ENCODE results near the gene CCDC51.

The CCDC51 gene

DNA sequence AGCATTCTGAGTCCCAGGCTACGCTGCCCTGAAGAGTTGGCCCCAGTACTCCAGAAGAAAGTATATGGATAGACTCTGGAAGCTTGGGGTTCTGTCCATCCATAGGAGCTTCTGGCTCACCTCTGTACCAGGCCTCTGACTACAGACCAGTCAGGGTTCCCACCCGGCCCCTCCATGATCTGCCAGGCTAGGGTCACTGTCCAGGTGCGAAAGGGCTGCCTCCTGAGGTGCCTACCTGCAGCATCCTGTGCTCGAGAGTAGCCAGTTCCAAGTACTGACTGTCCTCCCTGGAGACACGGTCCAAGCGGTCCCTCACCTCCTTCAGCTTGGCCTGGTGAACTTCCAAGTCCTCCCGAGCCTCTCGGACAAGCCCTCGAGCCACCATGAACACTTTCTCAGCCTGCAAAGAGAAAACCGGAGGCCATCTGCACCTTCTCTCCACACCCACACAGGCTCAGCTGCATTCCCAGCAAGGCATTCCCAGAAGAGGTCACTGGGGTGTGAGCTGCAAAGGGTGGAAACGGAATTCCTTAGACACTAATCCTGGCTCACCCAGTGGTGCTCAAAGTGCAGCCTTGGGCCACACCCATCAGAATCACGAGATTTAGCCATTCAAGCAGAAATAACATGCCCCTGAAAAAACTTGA lies 6.3 kb downstream of the CCDC51 start:
- H3K9me3 Mint-ChIP-seq = no peaks in the 10 kb centered on the region
- H3K4me1 Mint-ChIP-seq (ENCODE audit: low read depth) = peaks cover 25% of the 10 kb centered on the region
- H3K27ac Mint-ChIP-seq = no peak overlapping the region
- no peak for DNase-seq
- no peaks in the 10 kb centered on the region for H3K27me3 Mint-ChIP-seq
- peaks cover 46% of the 10 kb centered on the region for H3K36me3 Mint-ChIP-seq (ENCODE audit: low read depth)
- no peak overlapping the region for H3K4me3 Mint-ChIP-seq

DNA sequence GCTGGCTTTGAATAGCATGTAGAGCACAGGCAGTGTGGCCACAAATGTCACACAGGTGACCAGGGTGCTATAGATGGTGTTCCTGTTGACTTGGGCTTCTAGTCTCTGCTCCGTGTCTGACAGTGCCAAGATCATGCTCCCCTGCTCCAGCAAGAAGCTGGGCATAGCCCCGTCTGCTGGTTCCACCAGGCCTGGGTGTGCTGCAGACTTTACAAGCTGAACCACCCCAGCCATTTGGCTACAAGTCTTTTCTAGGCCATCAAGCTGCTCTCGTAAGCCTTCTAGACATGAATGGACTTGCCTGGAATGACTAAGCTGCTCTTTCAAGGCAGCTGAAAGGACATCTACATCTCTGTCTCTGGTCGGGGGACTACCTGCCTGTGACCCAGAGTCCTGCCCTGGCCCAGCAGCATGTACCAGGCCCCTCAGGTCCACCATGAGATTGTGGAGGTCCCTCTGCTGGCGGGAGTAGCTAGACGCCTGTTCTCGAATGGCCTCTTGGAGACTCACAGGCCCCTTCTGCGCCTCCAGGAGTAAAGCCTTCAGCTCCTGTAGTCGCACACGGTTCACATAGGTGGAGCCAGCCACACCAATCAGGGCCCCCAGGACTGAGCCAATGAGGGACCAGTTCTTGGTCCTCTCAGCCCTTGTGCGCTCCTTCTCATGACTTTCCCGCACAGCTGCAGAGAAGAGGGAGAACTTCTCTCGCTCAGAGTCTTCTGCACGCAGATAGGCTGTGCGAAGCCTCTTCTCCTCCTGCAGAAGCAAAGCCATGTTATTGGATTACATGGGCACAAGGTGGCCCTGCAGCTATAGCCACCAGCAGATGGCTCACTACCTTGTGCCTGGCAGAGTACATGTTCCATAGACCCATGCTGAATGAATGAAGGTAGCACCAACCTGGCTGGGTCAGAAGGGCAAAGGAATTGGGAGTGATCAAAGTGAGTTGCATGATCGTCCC lies 7.2 kb downstream of the CCDC51 start:
- Mint-ChIP-seq H3K9me3 (no peaks in the 10 kb centered on the region), H3K4me3 (no peak overlapping the region), H3K4me1 (ENCODE audit: low read depth) (peaks cover 20% of the 10 kb centered on the region), H3K27me3 (peaks cover 6% of the 10 kb centered on the region), H3K36me3 (ENCODE audit: low read depth) (peaks cover 46% of the 10 kb centered on the region), H3K27ac (no peak overlapping the region)
- DNase-seq = no peak

DNA sequence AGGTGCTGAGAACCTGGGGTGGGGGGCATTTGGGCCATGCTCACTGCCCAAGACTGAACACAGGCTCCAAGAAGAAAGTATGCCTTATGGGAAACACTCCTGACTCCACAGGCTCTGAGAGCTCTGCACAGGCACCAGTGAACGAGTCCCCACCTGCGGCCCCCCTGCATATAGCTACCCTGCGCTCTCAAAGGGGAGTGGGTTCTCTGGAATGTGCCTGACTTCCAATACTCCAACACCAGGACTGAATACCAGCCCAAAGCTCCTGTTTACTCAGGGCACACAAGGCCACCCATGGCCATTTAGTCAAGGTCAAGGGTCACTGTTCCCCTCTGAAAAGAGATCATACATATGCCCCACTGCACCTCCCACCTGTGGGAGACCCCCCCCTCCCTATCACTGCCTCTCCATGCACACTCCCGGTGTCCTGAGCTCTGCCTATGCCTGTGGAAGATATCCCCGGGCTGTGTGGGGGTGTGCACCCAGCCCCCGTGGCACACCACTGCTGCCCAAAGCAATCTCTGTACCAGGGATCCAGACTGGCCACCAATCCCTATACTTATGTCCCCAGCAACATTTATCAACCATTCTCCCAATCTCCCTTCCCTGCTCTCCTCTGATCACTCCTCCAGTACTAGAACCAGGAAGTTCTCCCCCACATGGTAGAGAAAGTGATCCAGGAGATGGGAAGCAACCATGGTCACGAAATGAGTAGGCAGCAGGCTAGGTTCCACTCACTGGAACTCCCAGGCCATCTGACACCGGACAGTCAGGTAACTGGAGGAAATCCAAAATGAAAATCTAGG lies 8.5 kb downstream of the CCDC51 start:
- no peaks in the 10 kb centered on the region for H3K9me3 Mint-ChIP-seq

DNA sequence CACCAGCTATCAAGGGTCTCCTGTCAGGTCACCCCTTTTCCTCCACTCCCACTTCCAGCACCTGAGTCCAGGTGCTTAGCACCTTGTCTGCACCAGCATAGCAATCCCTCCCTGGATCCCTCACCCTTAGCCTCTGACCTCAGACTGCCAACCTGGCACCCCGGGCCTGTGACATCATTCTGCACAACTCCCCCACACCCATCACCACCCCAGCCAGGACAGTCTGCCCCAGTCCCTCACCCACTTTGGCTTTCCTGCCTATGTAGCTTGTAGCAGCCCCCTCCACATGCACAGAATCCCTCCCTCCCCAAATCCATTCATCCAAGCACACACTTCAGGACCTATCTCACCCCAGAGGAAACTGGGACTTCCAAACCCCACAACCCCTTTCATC lies 9.2 kb downstream of the CCDC51 start:
- H3K4me1 Mint-ChIP-seq (ENCODE audit: low read depth) = peaks cover 19% of the 10 kb centered on the region
- H3K27ac Mint-ChIP-seq = peak overlapping the region; percentile 19
- peaks cover 46% of the 10 kb centered on the region for H3K36me3 Mint-ChIP-seq (ENCODE audit: low read depth)
- no peak for DNase-seq
- H3K9me3 Mint-ChIP-seq = no peaks in the 10 kb centered on the region
- peak overlapping the region; percentile 72 for H3K4me3 Mint-ChIP-seq
- H3K27me3 Mint-ChIP-seq = peaks cover 6% of the 10 kb centered on the region

More for the DNA sequence above, 8.5 kb downstream of the CCDC51 start:
- peaks cover 6% of the 10 kb centered on the region for H3K27me3 Mint-ChIP-seq
- peak overlapping the region; percentile 37 for H3K4me3 Mint-ChIP-seq
- DNase-seq = no peak
- peak overlapping the region; percentile 19 for H3K27ac Mint-ChIP-seq
- H3K4me1 Mint-ChIP-seq (ENCODE audit: low read depth) = peaks cover 19% of the 10 kb centered on the region
- H3K36me3 Mint-ChIP-seq (ENCODE audit: low read depth) = peaks cover 46% of the 10 kb centered on the region

DNA sequence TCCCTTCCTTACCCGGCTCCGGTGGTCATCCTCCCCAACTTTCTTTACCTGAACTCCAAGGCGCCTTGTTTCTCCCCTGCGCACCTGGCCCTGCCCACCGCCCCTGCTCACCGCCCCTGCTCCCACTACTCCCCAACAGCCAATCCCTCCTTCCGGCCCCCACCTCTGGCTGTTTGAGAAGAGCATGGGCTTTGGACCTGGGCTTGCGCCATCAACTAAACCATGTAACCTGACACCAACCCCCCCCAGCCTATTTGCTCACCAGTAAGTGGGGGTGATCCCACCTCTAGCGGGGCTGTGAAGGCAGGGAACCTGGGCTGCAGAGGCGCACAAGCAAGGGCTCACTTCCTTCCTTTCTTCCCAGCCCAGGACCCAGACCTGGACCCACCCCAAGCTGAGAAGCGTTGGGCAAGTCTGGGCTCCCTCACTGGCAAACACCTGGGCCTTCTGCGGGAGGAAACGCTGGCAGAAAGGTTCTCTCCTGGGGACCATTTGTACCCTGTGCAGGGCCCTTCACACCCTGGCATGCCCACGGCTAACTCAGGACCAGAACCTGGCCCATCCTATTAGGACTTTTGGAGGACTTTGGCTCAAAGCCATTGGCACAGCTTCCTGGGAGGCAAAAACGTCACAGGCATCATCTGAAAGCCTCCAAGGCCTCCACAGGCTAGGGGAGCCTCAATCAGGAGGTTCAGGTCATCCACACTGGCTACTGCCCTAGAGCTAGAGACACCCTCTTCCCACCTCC lies 9.8 kb downstream of the CCDC51 start, which contains the start of gene PLXNB1:
PLXNB1 (minus strand) TSS at position 127 of the 748 bp plus-strand sequence. CDS start 5,475 bp downstream, outside the sequence.
- DNase-seq = no peak
- Mint-ChIP-seq H3K4me3 (peak within 1 kb of the TSS; percentile 72), H3K4me1 (ENCODE audit: low read depth) (peaks cover 16% of the 10 kb centered on the region), H3K27ac (peak within 1 kb of the TSS; percentile 71), H3K36me3 (ENCODE audit: low read depth) (peaks cover 44% of the 10 kb centered on the region), H3K27me3 (peaks cover 6% of the 10 kb centered on the region), H3K9me3 (no peaks in the 10 kb centered on the region)

DNA sequence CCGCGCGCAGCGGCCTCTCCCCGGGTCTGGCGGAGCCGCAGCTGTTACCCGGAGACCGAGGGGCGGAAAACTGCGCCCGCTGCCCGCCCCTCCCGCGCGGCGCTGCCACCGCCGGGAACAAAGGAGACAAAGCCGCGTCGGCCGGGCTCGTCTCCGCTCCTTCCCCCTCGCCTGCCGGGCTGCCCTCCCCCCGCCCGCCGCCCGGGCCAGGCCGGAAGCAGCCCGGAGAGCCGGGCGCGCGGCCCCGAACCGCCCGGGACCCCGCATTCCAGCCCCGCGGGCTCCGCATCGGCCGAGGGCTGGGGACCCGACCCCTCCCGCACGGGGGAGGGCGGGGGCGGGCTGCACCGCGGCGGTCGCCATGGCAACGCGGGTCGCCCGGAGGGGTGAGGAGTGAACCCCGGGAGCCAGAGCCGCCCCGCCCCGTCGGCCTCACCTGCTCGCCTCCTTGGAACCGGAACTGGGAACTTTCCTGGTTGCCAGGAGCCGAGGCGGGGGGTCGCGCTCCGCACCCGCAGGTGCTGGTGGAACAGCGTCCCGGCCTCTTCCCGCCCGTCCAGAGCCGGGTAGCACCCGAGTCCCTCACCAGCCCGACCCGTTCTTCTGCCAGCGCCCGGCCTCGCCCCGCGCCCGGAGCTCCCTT lies 10.5 kb downstream of the CCDC51 start:
- Mint-ChIP-seq H3K36me3 (ENCODE audit: low read depth) (peaks cover 40% of the 10 kb centered on the region), H3K9me3 (no peaks in the 10 kb centered on the region), H3K27me3 (peaks cover 6% of the 10 kb centered on the region), H3K27ac (no peak overlapping the region), H3K4me3 (peak overlapping the region; percentile 72), H3K4me1 (ENCODE audit: low read depth) (peaks cover 11% of the 10 kb centered on the region)
- DNase-seq = peak; percentile 77

DNA sequence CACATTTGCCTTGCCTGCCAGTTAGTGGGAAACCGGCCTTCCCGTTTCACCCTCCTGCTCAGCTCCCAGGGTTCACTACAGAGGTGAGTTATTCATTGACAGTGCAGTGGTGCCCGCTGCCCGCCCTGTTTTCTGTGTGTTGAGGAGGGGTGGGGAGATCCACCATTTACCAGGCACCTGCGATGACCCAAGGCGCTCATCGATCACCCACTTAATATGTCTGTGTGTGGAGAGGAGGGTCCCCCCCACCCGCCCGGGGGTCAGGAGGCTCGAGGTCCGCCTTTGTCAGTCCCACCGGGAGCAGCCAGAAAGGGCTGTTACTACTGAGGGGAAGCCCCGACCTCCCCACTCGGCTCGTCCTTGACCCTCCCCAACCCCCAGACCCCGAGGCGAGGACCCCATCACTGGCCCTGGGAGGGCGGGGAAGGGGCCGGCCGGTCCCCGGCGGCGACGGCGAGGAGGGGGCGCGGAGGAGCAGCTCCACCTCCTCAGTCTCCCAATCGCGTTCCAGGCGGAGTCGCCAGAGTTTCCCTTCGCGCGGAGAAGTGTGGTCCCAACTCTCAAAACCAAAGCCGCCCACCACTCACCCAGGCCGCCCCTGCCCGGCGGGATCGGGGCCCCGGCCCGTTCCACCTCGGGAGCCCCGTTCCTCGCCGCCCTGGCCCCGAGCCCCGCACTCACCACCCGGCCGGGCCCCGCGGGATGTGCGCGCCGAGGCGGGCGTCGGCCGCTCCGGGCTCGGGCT lies 11.2 kb downstream of the CCDC51 start:
- Mint-ChIP-seq H3K4me1 (ENCODE audit: low read depth) (peaks cover 8% of the 10 kb centered on the region), H3K27me3 (peaks cover 6% of the 10 kb centered on the region), H3K27ac (no peak overlapping the region), H3K4me3 (peak overlapping the region; percentile 32), H3K9me3 (no peaks in the 10 kb centered on the region), H3K36me3 (ENCODE audit: low read depth) (peaks cover 33% of the 10 kb centered on the region)
- no peak for DNase-seq

DNA sequence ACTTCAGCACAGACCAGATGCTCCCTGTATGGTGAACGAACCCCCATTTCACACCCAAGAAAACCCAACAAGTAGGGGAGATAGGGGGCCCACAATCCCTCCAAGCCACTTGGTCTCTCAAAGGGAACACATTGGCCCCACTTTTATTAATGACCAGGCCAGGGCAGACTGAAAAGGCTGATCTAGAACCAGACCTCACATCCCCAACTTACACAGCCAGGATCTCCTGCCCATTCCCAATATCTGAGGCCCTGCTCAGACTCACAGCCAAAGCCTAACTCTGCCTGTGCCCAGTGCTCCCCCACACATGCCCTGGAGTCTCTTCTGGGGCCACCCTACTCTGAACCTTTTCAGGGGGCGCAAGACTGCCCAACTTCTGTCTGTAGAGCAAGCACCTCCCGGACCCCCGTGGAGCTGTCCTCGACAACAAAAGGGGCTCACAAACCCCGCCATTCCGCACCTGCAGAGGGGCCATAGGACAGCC lies 11.8 kb downstream of the CCDC51 start:
- H3K4me1 Mint-ChIP-seq (ENCODE audit: low read depth) = peaks cover 8% of the 10 kb centered on the region
- peaks cover 6% of the 10 kb centered on the region for H3K27me3 Mint-ChIP-seq
- no peak for DNase-seq
- H3K27ac Mint-ChIP-seq = no peak overlapping the region
- peak overlapping the region; percentile 32 for H3K4me3 Mint-ChIP-seq
- H3K36me3 Mint-ChIP-seq (ENCODE audit: low read depth) = peaks cover 26% of the 10 kb centered on the region
- no peaks in the 10 kb centered on the region for H3K9me3 Mint-ChIP-seq

DNA sequence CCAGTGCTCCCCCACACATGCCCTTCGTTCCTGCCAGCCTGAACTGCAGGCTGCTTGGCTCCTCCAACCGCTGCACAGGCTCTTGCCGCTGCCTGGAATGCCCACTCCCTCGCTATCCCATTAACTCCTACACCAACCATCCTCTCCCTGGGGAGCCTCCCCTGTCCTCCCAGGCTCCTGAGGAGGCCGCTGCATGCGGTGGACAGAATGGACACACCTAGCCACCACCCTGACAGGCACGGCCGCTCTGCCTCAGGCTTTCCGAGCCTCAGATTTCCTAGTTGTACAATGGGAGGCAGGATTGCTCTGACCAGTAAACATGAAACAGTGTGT lies 12.3 kb downstream of the CCDC51 start:
- peaks cover 6% of the 10 kb centered on the region for H3K27me3 Mint-ChIP-seq
- no peak overlapping the region for H3K4me3 Mint-ChIP-seq

DNA sequence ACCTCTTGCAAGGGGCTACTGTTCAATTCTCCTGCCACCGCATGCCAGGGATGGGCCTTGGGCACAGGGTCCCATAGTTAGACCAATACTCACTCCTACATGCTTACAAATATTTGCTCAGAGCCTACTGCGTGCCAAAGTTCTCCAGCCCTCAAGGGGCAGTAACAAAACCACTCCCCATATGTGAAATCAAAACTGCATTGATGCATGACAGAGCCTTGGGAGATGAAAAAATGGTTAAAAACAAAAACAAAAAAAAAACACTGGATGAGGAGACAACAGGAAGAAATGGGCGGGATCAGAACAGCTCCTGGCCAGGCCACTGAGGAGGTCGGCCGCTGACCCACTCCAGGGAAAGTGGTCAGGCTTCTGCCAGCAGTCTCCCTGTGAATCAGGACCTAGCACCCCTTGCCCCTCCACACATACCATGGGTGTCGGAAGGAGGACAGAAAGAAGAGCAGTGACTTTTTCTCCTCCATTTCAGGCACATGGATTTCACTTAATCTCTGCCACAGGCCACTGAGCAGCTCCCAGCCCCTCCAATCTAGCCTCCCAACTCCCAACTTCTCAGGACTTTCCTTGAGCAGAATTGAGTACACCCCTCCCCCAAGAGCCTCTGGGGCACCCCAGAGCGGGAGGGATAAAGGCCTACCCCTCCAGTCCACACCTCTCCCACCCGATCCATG lies 12.8 kb downstream of the CCDC51 start:
- no peak overlapping the region for H3K27ac Mint-ChIP-seq
- H3K9me3 Mint-ChIP-seq = no peaks in the 10 kb centered on the region
- H3K4me3 Mint-ChIP-seq = no peak overlapping the region
- H3K27me3 Mint-ChIP-seq = peaks cover 6% of the 10 kb centered on the region
- peaks cover 8% of the 10 kb centered on the region for H3K4me1 Mint-ChIP-seq (ENCODE audit: low read depth)
- no peak for DNase-seq
- H3K36me3 Mint-ChIP-seq (ENCODE audit: low read depth) = peaks cover 16% of the 10 kb centered on the region

More for the DNA sequence above, 12.3 kb downstream of the CCDC51 start:
- Mint-ChIP-seq H3K4me1 (ENCODE audit: low read depth) (peaks cover 8% of the 10 kb centered on the region), H3K27ac (no peak overlapping the region), H3K36me3 (ENCODE audit: low read depth) (peaks cover 21% of the 10 kb centered on the region), H3K9me3 (no peaks in the 10 kb centered on the region)
- DNase-seq = no peak

DNA sequence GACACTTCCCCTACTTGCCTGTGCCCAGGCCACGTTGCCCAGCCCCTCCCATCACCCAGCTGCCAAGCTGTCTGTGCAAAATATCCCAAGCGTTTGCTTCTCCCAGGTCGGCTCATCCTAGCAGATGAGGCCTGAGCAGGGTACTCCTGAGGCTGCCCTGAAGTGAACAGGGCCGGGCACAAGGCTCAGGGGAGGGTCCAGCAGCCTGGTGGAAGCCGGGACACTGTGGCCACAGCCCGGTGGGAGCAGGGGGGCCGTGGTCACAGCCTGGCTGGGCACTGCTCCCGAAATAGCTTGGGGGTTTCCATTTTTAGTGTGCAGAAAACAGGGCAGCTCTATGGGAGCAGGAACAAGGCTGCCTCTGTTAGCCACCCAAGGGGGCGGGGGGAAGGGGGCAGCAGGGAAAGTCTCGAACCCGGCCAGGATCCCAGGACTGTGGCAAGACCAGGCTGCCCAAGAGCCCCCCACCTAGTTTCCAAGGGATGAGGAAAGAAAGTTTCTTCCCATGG lies 13.5 kb downstream of the CCDC51 start:
- H3K27ac Mint-ChIP-seq = no peak overlapping the region
- H3K4me3 Mint-ChIP-seq = no peak overlapping the region
- peaks cover 8% of the 10 kb centered on the region for H3K4me1 Mint-ChIP-seq (ENCODE audit: low read depth)
- no peak for DNase-seq
- peaks cover 6% of the 10 kb centered on the region for H3K27me3 Mint-ChIP-seq
- peaks cover 10% of the 10 kb centered on the region for H3K36me3 Mint-ChIP-seq (ENCODE audit: low read depth)
- H3K9me3 Mint-ChIP-seq = no peaks in the 10 kb centered on the region

DNA sequence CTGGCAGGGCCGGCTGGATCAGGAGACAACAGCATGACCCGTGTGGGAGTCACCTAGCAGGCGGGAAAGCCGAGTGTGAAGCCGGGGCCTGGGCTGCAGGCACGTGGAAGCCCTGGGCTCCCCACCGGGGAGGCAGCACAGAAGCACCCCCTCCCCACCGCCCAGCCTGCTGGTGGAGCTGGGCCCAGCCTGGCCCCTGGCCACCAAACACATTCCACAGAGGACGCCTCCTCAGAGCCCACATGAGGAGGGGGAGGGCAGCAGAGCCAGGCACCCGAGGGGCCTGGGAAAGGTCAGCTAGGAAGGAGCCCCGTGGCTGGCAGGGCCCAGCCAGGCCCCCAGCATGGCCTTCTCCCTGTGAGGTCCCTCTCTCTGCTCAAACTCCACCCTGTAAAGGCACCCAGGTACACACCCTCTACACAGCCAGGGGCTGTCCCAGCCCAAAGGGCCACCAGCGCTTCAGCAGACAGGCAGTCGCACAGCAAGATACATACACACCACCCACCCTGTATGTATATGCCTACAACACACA lies 14.6 kb downstream of the CCDC51 start:
- Mint-ChIP-seq H3K4me3 (no peak overlapping the region), H3K27ac (no peak overlapping the region), H3K36me3 (ENCODE audit: low read depth) (no peaks in the 10 kb centered on the region), H3K9me3 (no peaks in the 10 kb centered on the region), H3K27me3 (peaks cover 6% of the 10 kb centered on the region), H3K4me1 (ENCODE audit: low read depth) (peaks cover 4% of the 10 kb centered on the region)
- no peak for DNase-seq
